Measurements from ENCODE around the gene PSMD8.
"Not testable (repeated sequence)": the region's sequence is repeated elsewhere in the genome, so short reads cannot be mapped to it uniquely, and the experiment has no call there.

Gene PSMD8

GRCh38 chr19:38360839-38361631 lies 13.3 kb upstream of the PSMD8 start:
- peak overlapping the region in 3 of 5 donors; percentile 20 to 56 (median 52) for H3K9ac ChIP-seq (ENCODE audit: low read length in 5 of 5)
- H3K4me1 ChIP-seq (ENCODE audit: control insufficient read depth in 5 of 5, insufficient read depth in 5 of 5, low read length in 5 of 5), result peaks cover 2 to 19% (median 17%) of the 10 kb centered on the region in 5 donors
- no peak overlapping the region for H3K27ac ChIP-seq (ENCODE audit: low read depth, low read length)
- H3K9me3 ChIP-seq (ENCODE audit: control insufficient read depth in 5 of 5, low read length in 5 of 5), result no peaks in the 10 kb centered on the region
- H3K27me3 ChIP-seq (ENCODE audit: control insufficient read depth in 5 of 5, insufficient read depth in 4 of 5, low read length in 5 of 5), result peaks cover 17 to 43% (median 32%) of the 10 kb centered on the region in 5 donors
- peak overlapping the region; percentile 40 to 71 (median 64) for H3K4me3 ChIP-seq (ENCODE audit: low read depth in 1 of 5, low read length in 5 of 5)
- no peaks in the 10 kb centered on the region for H3K36me3 ChIP-seq (ENCODE audit: control insufficient read depth in 5 of 5, insufficient read depth in 5 of 5, low read length in 5 of 5)

GRCh38 chr19:38361633-38362075 lies 12.7 kb upstream of the PSMD8 start:
- Histone ChIP-seq H3K4me3 (ENCODE audit: low read depth in 1 of 5, low read length in 5 of 5) (peak overlapping the region; percentile 40 to 71 (median 68)), H3K27ac (ENCODE audit: low read depth, low read length) (no peak overlapping the region), H3K27me3 (ENCODE audit: control insufficient read depth in 5 of 5, insufficient read depth in 4 of 5, low read length in 5 of 5) (peaks cover 10 to 38% (median 27%) of the 10 kb centered on the region in 5 donors), H3K4me1 (ENCODE audit: control insufficient read depth in 5 of 5, insufficient read depth in 5 of 5, low read length in 5 of 5) (peaks cover 2 to 19% (median 17%) of the 10 kb centered on the region in 5 donors), H3K9me3 (ENCODE audit: control insufficient read depth in 5 of 5, low read length in 5 of 5) (no peaks in the 10 kb centered on the region), H3K36me3 (ENCODE audit: control insufficient read depth in 5 of 5, insufficient read depth in 5 of 5, low read length in 5 of 5) (no peaks in the 10 kb centered on the region), H3K9ac (ENCODE audit: low read length in 5 of 5) (peak overlapping the region in 3 of 5 donors; percentile 20 to 56 (median 52))

GRCh38 chr19:38362076-38362945 lies 12.1 kb upstream of the PSMD8 start:
- H3K27me3 ChIP-seq (ENCODE audit: control insufficient read depth in 5 of 5, insufficient read depth in 4 of 5, low read length in 5 of 5), result peaks cover 8 to 36% (median 27%) of the 10 kb centered on the region in 5 donors
- H3K36me3 ChIP-seq (ENCODE audit: control insufficient read depth in 5 of 5, insufficient read depth in 5 of 5, low read length in 5 of 5), result no peaks in the 10 kb centered on the region
- peaks cover 2 to 19% (median 17%) of the 10 kb centered on the region in 5 donors for H3K4me1 ChIP-seq (ENCODE audit: control insufficient read depth in 5 of 5, insufficient read depth in 5 of 5, low read length in 5 of 5)
- H3K9me3 ChIP-seq (ENCODE audit: control insufficient read depth in 5 of 5, low read length in 5 of 5), result no peaks in the 10 kb centered on the region
- peak overlapping the region; percentile 64 to 71 (median 69) for H3K4me3 ChIP-seq (ENCODE audit: low read depth in 1 of 5, low read length in 5 of 5)
- peak overlapping the region in 1 of 5 donors; percentile 25 for H3K9ac ChIP-seq (ENCODE audit: low read length in 5 of 5)
- no peak overlapping the region for H3K27ac ChIP-seq (ENCODE audit: low read depth, low read length)

- H3K9me3 ChIP-seq (ENCODE audit: control insufficient read depth in 5 of 5, low read length in 5 of 5); H3K9ac ChIP-seq (ENCODE audit: low read length in 5 of 5); H3K36me3 ChIP-seq (ENCODE audit: control insufficient read depth in 5 of 5, insufficient read depth in 5 of 5, low read length in 5 of 5); H3K27ac ChIP-seq (ENCODE audit: low read depth, low read length): not testable (repeated sequence)
- H3K4me1 ChIP-seq (ENCODE audit: control insufficient read depth in 5 of 5, insufficient read depth in 5 of 5, low read length in 5 of 5), result peaks cover 2 to 19% (median 17%) of the 10 kb centered on the region in 5 donors
- H3K27me3 ChIP-seq (ENCODE audit: control insufficient read depth in 5 of 5, insufficient read depth in 4 of 5, low read length in 5 of 5), result peaks cover 8 to 43% (median 27%) of the 10 kb centered on the region in 5 donors
- peak overlapping the region in 2 of 5 donors; percentile 64 to 71 for H3K4me3 ChIP-seq (ENCODE audit: low read depth in 1 of 5, low read length in 5 of 5)
Measured at GRCh38 chr19:38362946-38363688, 11.3 kb upstream of the PSMD8 start.

GRCh38 chr19:38367041-38367440 lies 7.3 kb upstream of the PSMD8 start:
- Histone ChIP-seq H3K9me3 (ENCODE audit: control insufficient read depth in 5 of 5, low read length in 5 of 5) (no peaks in the 10 kb centered on the region), H3K9ac (ENCODE audit: low read length in 5 of 5) (no peak overlapping the region), H3K36me3 (ENCODE audit: control insufficient read depth in 5 of 5, insufficient read depth in 5 of 5, low read length in 5 of 5) (no peaks in the 10 kb centered on the region), H3K4me3 (ENCODE audit: low read depth in 1 of 5, low read length in 5 of 5) (no peak overlapping the region), H3K4me1 (ENCODE audit: control insufficient read depth in 5 of 5, insufficient read depth in 5 of 5, low read length in 5 of 5) (peaks cover 0 to 10% (median 9%) of the 10 kb centered on the region in 5 donors), H3K27me3 (ENCODE audit: control insufficient read depth in 5 of 5, insufficient read depth in 4 of 5, low read length in 5 of 5) (peaks cover 0 to 23% (median 9%) of the 10 kb centered on the region in 5 donors), H3K27ac (ENCODE audit: low read depth, low read length) (no peak overlapping the region)

- H3K9me3 ChIP-seq (ENCODE audit: control insufficient read depth in 5 of 5, low read length in 5 of 5), result no peaks in the 10 kb centered on the region
- no peaks in the 10 kb centered on the region for H3K36me3 ChIP-seq (ENCODE audit: control insufficient read depth in 5 of 5, insufficient read depth in 5 of 5, low read length in 5 of 5)
- peaks cover 0 to 20% (median 7%) of the 10 kb centered on the region in 5 donors for H3K27me3 ChIP-seq (ENCODE audit: control insufficient read depth in 5 of 5, insufficient read depth in 4 of 5, low read length in 5 of 5)
- H3K4me1 ChIP-seq (ENCODE audit: control insufficient read depth in 5 of 5, insufficient read depth in 5 of 5, low read length in 5 of 5), result peaks cover 0 to 5% (median 4%) of the 10 kb centered on the region in 5 donors
- H3K4me3 ChIP-seq (ENCODE audit: low read depth in 1 of 5, low read length in 5 of 5), result no peak overlapping the region
- H3K27ac ChIP-seq (ENCODE audit: low read depth, low read length), result no peak overlapping the region
- H3K9ac ChIP-seq (ENCODE audit: low read length in 5 of 5), result no peak overlapping the region
Measured at GRCh38 chr19:38369584-38369983, 4.8 kb upstream of the PSMD8 start.

- Histone ChIP-seq H3K27me3 (ENCODE audit: control insufficient read depth in 5 of 5, insufficient read depth in 4 of 5, low read length in 5 of 5) (peaks cover 0 to 20% (median 4%) of the 10 kb centered on the region in 5 donors), H3K27ac (ENCODE audit: low read depth, low read length) (no peak overlapping the region), H3K9ac (ENCODE audit: low read length in 5 of 5) (no peak overlapping the region), H3K4me1 (ENCODE audit: control insufficient read depth in 5 of 5, insufficient read depth in 5 of 5, low read length in 5 of 5) (peaks cover under 1 to 8% (median 8%) of the 10 kb centered on the region in 5 donors), H3K36me3 (ENCODE audit: control insufficient read depth in 5 of 5, insufficient read depth in 5 of 5, low read length in 5 of 5) (no peaks in the 10 kb centered on the region), H3K4me3 (ENCODE audit: low read depth in 1 of 5, low read length in 5 of 5) (no peak overlapping the region), H3K9me3 (ENCODE audit: control insufficient read depth in 5 of 5, low read length in 5 of 5) (no peaks in the 10 kb centered on the region)
Measured at GRCh38 chr19:38370299-38370698, 4.1 kb upstream of the PSMD8 start.

GRCh38 chr19:38371081-38371480 lies 3.3 kb upstream of the PSMD8 start:
- Histone ChIP-seq H3K36me3 (ENCODE audit: control insufficient read depth in 5 of 5, insufficient read depth in 5 of 5, low read length in 5 of 5) (peaks cover 0 to 1% (median under 1%) of the 10 kb centered on the region in 5 donors), H3K9ac (ENCODE audit: low read length in 5 of 5) (no peak overlapping the region), H3K4me1 (ENCODE audit: control insufficient read depth in 5 of 5, insufficient read depth in 5 of 5, low read length in 5 of 5) (peaks cover 5 to 16% (median 16%) of the 10 kb centered on the region in 5 donors), H3K27me3 (ENCODE audit: control insufficient read depth in 5 of 5, insufficient read depth in 4 of 5, low read length in 5 of 5) (peaks cover 0 to 18% (median 4%) of the 10 kb centered on the region in 5 donors), H3K4me3 (ENCODE audit: low read depth in 1 of 5, low read length in 5 of 5) (no peak overlapping the region), H3K27ac (ENCODE audit: low read depth, low read length) (no peak overlapping the region), H3K9me3 (ENCODE audit: control insufficient read depth in 5 of 5, low read length in 5 of 5) (no peaks in the 10 kb centered on the region)

GRCh38 chr19:38373907-38374331 lies 452 bp upstream of the PSMD8 start:
- H3K36me3 ChIP-seq (ENCODE audit: control insufficient read depth in 5 of 5, insufficient read depth in 5 of 5, low read length in 5 of 5), result peaks cover 0 to 18% (median 12%) of the 10 kb centered on the region in 5 donors
- H3K4me1 ChIP-seq (ENCODE audit: control insufficient read depth in 5 of 5, insufficient read depth in 5 of 5, low read length in 5 of 5), result peaks cover 6 to 28% (median 27%) of the 10 kb centered on the region in 5 donors
- H3K9me3 ChIP-seq (ENCODE audit: control insufficient read depth in 5 of 5, low read length in 5 of 5), result no peaks in the 10 kb centered on the region
- peak overlapping the region; percentile 54 to 95 (median 69) for H3K4me3 ChIP-seq (ENCODE audit: low read depth in 1 of 5, low read length in 5 of 5)
- H3K27me3 ChIP-seq (ENCODE audit: control insufficient read depth in 5 of 5, insufficient read depth in 4 of 5, low read length in 5 of 5), result peaks cover 0 to 6% (median 4%) of the 10 kb centered on the region in 5 donors
- H3K27ac ChIP-seq (ENCODE audit: low read depth, low read length), result peak overlapping the region; percentile 94
- peak overlapping the region; percentile 10 to 67 (median 32) for H3K9ac ChIP-seq (ENCODE audit: low read length in 5 of 5)

Measured in subcutaneous abdominal adipose tissue (tissue), 5 donors.